H1 (cell line): ENCODE measurements around the gene ATAD3A. TPM values are rescaled to one million over a fixed set of nuclear protein-coding genes. Genes with fewer than 3 reads are reported as not detected.

ENCODE experiments used
- KDM4A ChIP-seq: IDR thresholded peaks from one replicate; pipeline ENCODE4 v1.7.1; 2012; ENCODE audit warnings: low read depth, mild to moderate bottlenecking, moderate library complexity, low read length, inconsistent platforms; ENCODE audit not compliant: severe bottlenecking
- POLR2A ChIP-seq, 2 experiments: IDR thresholded peaks; 1 replicate in 1 of 2; 2 replicates in 1 of 2; pipeline ENCODE4 v1.6.1; 2011; ENCODE audit warnings: low read depth in 2 of 2, low read length in 2 of 2, mild to moderate bottlenecking in 2 of 2; ENCODE audit errors: control extremely low read depth in 1 of 2
- SRF ChIP-seq: IDR thresholded peaks from 2 replicates; pipeline ENCODE4 v1.6.1; 2011; ENCODE audit warnings: mild to moderate bottlenecking, low read depth, low read length, moderate library complexity
- polyA plus RNA-seq, 7 experiments: library from polyadenylated mRNA; depleted of rRNA in 3 of 7; stranded (reverse) in 5 of 7; unstranded in 2 of 7; fragments of >200 nt in 5 of 7; fragments of 200-250 nt in 2 of 7; gene quantifications; 1 replicate in 5 of 7; 2 replicates in 1 of 7; 4 replicates in 1 of 7; pipeline versions ENCODE4 v1.2.1 to v1.2.3, GENCODE V29; 2011 to 2013; ENCODE audit warnings: missing spikeins in 2 of 7, mixed read lengths in 2 of 7
- total RNA-seq: library from RNA; stranded (reverse); fragmentation: NEBNext Ultra II Directional; extraction: Animal tissue kit (Norgen Biotek cat#: 25700); gene quantifications from 2 replicates; pipeline ENCODE4 v1.2.1, GENCODE V29; 2021
- TF ChIP-seq, protein P1 (sequence below), 3 experiments: IDR thresholded peaks; 1 replicate in 2 of 3; 2 replicates in 1 of 3; pipeline versions ENCODE4 v1.5.1 to v1.6.1; 2011; ENCODE audit warnings: low read length in 3 of 3, mild to moderate bottlenecking in 3 of 3, inconsistent platforms in 2 of 3, low read depth in 1 of 3, moderate library complexity in 1 of 3; ENCODE audit not compliant: insufficient read depth in 1 of 3; ENCODE audit errors: control extremely low read depth in 1 of 3

ATAD3A gene
- total and polyA plus RNA-seq, 2 of the 8 experiments (the other 6 are each of a cell fraction or from before 2014, with no cell fraction given) = 28.3 to 64.7 TPM

DNA sequence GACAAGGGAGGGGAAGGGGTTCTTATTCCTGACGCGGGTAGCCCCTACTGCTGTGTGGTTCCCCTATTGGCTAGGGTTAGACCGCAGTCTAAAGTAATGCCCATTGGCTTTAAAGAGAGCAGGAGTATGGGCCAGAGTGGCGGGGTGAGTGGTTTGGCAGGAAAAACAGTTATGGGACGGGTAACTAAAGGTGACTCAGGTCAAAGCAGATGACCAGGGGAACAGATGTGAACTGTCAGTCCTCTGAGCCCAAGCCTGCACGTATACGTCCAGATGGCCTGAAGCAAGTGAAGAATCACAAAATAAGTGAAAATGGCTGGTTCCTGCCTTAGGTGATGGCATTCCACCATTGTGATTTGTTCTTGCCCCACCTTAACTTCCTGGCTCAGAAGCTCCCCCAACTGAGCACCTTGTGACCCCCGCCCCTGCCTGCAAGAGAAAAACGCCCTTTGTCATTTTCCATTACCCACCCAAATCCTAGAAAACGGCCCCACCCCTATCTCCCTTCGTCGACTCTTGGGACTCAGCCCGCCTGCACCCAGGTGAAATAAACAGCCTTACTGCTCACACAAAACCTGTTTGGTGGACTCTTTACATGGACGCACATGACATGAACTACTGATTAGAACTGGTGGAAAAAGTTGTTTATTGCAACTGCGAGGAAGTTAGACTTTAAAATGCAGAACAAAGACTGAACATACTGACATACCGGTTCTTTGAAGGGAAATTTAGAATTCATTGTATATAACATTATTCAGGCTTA, 41.2 kb upstream of the ATAD3A start (continued):
- TF ChIP-seq, protein P1, sequence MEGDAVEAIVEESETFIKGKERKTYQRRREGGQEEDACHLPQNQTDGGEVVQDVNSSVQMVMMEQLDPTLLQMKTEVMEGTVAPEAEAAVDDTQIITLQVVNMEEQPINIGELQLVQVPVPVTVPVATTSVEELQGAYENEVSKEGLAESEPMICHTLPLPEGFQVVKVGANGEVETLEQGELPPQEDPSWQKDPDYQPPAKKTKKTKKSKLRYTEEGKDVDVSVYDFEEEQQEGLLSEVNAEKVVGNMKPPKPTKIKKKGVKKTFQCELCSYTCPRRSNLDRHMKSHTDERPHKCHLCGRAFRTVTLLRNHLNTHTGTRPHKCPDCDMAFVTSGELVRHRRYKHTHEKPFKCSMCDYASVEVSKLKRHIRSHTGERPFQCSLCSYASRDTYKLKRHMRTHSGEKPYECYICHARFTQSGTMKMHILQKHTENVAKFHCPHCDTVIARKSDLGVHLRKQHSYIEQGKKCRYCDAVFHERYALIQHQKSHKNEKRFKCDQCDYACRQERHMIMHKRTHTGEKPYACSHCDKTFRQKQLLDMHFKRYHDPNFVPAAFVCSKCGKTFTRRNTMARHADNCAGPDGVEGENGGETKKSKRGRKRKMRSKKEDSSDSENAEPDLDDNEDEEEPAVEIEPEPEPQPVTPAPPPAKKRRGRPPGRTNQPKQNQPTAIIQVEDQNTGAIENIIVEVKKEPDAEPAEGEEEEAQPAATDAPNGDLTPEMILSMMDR (IDR thresholded peaks at IDR 0.05; ENCODE audit: control extremely low read depth in 1 of 3, insufficient read depth in 1 of 3, low read depth in 1 of 3, low read length in 3 of 3) = no peak
- peak in 1 of 2 experiments; percentile 5; a peak in 1 of 3 replicates for TF ChIP-seq POLR2A (IDR thresholded peaks at IDR 0.05; ENCODE audit: control extremely low read depth in 1 of 2, low read depth in 2 of 2, low read length in 2 of 2)
- no peak for TF ChIP-seq SRF
- no peak for TF ChIP-seq KDM4A
